Large intestine (tissue), 3 donors: Measurements from ENCODE around the gene GSDMA. TPM values are rescaled to one million over a fixed set of nuclear protein-coding genes. Genes with fewer than 3 reads are reported as not detected.
A peak's percentile ranks its signal among the peaks of the same experiment; 100 is the strongest.

Experiments
- DNase-seq, 2 donors: peaks; one replicate each; pipeline versions ENCODE4 v3.0.0 to v3.0.0-alpha.2; 2013
- H3K27ac ChIP-seq: one replicate; pipeline ENCODE4 v1.5.1; 2013; ENCODE audit warnings: low read length
- H3K27me3 ChIP-seq: 2 replicates; pipeline ENCODE4 v1.6.1; 2013; ENCODE audit warnings: low read length; ENCODE audit not compliant: control insufficient read depth, insufficient read depth
- H3K36me3 ChIP-seq: 2 replicates; pipeline ENCODE4 v1.6.1; 2013; ENCODE audit warnings: low read length; ENCODE audit not compliant: control insufficient read depth, insufficient read depth
- H3K4me1 ChIP-seq: one replicate; pipeline ENCODE4 v1.6.1; 2013; ENCODE audit warnings: low read length; ENCODE audit not compliant: control insufficient read depth, insufficient read depth
- H3K4me3 ChIP-seq: one replicate; pipeline ENCODE4 v1.5.1; 2013; ENCODE audit warnings: low read length
- H3K9me3 ChIP-seq: one replicate; pipeline ENCODE4 v1.6.1; 2013; ENCODE audit warnings: mild to moderate bottlenecking, low read depth, low read length, moderate library complexity; ENCODE audit not compliant: control insufficient read depth
- WGBS: methylation state at CpG from one replicate; pipeline ENCODE4 v1.1.5; 2013; ENCODE audit warnings: low lambda C conversion rate; ENCODE audit not compliant: insufficient coverage; 5-methylcytosine and 5-hydroxymethylcytosine counted together
- polyA plus RNA-seq: library from polyadenylated mRNA; unstranded; fragments of 120-200 nt; gene quantifications from one replicate; pipeline ENCODE4 v1.2.1, GENCODE V29; 2013

The GSDMA gene
- polyA plus RNA-seq, 1 donor, result 0.24 TPM

DNA sequence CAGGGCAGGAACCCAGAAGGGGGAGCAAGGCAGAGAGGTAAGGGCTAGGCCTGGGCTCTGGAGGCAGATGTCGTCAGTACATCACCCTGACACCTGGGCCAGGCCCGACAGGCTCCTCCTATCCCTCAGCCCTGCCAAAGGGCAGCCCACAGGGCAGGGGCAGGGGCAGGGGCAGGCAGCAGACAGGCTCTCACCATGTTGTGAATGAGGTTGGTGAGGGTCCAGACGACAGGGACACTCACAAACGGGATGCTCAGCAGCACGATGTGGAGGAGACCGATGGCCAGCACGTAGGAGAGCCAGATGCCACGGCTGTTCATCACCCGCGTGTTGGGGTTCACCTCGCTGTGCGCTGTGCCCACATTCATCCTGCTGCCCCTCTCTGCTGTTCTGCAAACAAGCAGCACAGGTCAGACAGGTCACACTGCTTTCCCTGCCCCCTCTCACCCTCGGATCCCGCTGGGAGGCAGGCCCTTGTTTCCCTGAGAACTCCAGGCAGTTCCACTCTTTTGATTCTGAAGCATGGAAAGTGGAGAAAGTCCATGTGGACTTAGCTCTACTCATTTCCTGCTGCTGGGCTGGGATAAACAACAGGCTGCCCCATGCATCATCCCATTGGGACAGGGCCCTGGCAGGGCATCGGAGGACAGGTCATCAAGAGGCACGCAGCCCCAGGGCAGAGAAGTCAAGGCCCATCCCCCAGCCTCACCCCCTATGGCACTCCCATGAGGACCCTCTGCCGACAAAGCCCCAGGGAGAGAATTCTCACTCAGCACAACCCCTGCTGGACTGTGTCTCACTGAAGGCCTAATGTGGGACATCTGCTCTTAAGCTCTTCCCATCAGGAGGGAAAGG, 38.7 kb upstream of the GSDMA start:
- Histone ChIP-seq H3K36me3 (peaks cover 35% of the 10 kb centered on the region), H3K9me3 (no peaks in the 10 kb centered on the region), H3K4me3 (no peak overlapping the region), H3K27me3 (no peaks in the 10 kb centered on the region), H3K4me1 (peaks cover 77% of the 10 kb centered on the region), H3K27ac (no peak overlapping the region)
- DNase-seq, result peak in 1 of 2 donors; percentile 67
- WGBS, result no CpG with 5 or more reads among the region's 17 CpGs

DNA sequence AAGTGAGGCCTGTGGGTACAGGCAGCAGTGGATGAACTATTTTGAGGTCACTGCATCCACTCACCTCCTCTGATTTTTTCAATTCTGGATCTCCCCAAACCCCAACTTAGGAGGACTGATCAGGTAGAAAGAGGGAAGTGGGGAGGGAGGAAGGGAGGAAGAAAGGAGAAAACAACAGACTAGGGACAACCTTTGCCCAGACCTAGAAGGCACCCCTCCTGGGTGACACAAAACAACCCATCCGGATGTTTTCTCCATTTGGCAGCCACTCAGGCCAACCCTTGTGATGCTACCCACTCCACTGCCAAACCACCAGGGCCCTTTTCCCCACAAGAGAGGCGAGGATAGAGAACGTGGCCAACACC, 38.1 kb upstream of the GSDMA start:
- no peaks in the 10 kb centered on the region for H3K9me3 ChIP-seq
- no peak for DNase-seq
- peaks cover 32% of the 10 kb centered on the region for H3K36me3 ChIP-seq
- WGBS, result no CpG with 5 or more reads among the region's 3 CpGs
- no peak overlapping the region for H3K4me3 ChIP-seq
- peaks cover 73% of the 10 kb centered on the region for H3K4me1 ChIP-seq
- H3K27me3 ChIP-seq, result no peaks in the 10 kb centered on the region
- H3K27ac ChIP-seq, result no peak overlapping the region

GRCh38 chr17:39925282-39926134, 37.3 kb upstream of the GSDMA start:
- H3K27ac ChIP-seq, result peak overlapping the region; percentile 94
- no peaks in the 10 kb centered on the region for H3K9me3 ChIP-seq
- H3K27me3 ChIP-seq, result no peaks in the 10 kb centered on the region
- H3K36me3 ChIP-seq, result peaks cover 32% of the 10 kb centered on the region
- no CpG with 5 or more reads among the region's 11 CpGs for WGBS
- H3K4me1 ChIP-seq, result peaks cover 65% of the 10 kb centered on the region
- no peak for DNase-seq
- H3K4me3 ChIP-seq, result peak overlapping the region; percentile 90

- Histone ChIP-seq H3K27me3 (no peaks in the 10 kb centered on the region), H3K4me1 (peaks cover 58% of the 10 kb centered on the region), H3K36me3 (peaks cover 30% of the 10 kb centered on the region), H3K27ac (peak overlapping the region; percentile 94), H3K9me3 (no peaks in the 10 kb centered on the region), H3K4me3 (peak overlapping the region; percentile 90)
- WGBS, result no CpG with 5 or more reads among the region's 4 CpGs
- DNase-seq, result no peak
These were observed 36.6 kb upstream of the GSDMA start for GRCh38 chr17:39926135-39926587.

GRCh38 chr17:39926588-39927100, 36.2 kb upstream of the GSDMA start:
- Histone ChIP-seq H3K4me3 (peak overlapping the region; percentile 90), H3K27ac (peak overlapping the region; percentile 94), H3K36me3 (peaks cover 25% of the 10 kb centered on the region), H3K27me3 (no peaks in the 10 kb centered on the region), H3K9me3 (no peaks in the 10 kb centered on the region), H3K4me1 (peaks cover 53% of the 10 kb centered on the region)
- WGBS, result no CpG with 5 or more reads among the region's 15 CpGs
- peak; percentile 49 to 78 for DNase-seq

DNA sequence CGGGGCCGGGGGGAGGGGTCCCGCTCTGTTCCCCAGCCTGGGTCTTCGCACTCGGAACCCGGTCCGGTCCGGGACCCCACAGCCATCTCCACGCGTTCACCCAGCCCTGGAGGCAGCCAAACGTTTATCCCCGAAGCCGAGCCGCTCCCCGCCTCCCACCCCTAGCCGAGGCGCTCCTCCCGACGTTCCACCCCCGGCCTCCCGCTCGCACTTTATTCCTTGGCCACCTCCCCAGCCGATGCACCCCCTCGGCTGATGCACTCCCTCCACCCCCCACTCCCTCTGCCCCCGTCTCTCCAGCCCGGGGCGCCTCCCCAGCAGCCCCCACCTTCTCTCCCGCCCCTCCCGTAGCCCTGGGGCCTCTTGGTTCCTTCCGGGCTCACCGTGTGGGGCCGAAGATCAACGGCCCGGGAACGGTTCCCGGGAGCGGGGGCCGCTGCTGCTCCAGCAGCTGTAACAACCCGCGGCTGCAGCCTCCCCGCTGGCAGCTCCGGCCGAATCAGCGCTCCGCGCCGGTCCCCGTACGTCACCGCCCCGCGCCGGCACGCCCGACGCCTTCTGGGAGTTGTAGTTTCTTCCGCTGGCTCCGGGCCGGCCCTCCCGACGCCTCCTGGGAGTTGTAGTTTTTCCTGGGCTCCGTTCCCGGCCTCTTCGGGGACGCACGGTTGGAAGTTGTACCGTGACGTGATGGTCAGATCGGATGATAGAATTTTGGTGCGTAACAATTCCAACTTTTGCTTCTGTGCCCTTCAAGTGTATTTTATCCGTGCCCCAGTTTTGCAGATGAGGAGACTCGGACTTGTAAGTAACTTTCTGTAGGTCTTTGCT, 35.5 kb upstream of the GSDMA start, which contains the start of the genes LRRC3C and ORMDL3:
Gene LRRC3C (plus strand): TSS at position 632 of the 828 bp plus-strand sequence. CDS start 13,792 bp downstream, outside the sequence.
Gene ORMDL3 (minus strand): TSS at position 501 of the 828 bp plus-strand sequence. CDS start 3,398 bp downstream, outside the sequence.
- peak within 1 kb of the TSS; percentile 94 for H3K27ac ChIP-seq
- H3K27me3 ChIP-seq, result no peaks in the 10 kb centered on the region
- H3K36me3 ChIP-seq, result peaks cover 18% of the 10 kb centered on the region
- peak; percentile 96 to 98 for DNase-seq
- peaks cover 47% of the 10 kb centered on the region for H3K4me1 ChIP-seq
- WGBS, result no CpG with 5 or more reads among the region's 72 CpGs
- peak within 1 kb of the TSS; percentile 90 for H3K4me3 ChIP-seq
- H3K9me3 ChIP-seq, result no peaks in the 10 kb centered on the region

GRCh38 chr17:39927929-39928857, 34.6 kb upstream of the GSDMA start:
- peak in 1 of 2 donors; percentile 68 for DNase-seq
- WGBS, result no CpG with 5 or more reads among the region's 17 CpGs
- Histone ChIP-seq H3K36me3 (peaks cover 10% of the 10 kb centered on the region), H3K27ac (peak overlapping the region; percentile 94), H3K27me3 (no peaks in the 10 kb centered on the region), H3K4me1 (peaks cover 45% of the 10 kb centered on the region), H3K4me3 (peak overlapping the region; percentile 90), H3K9me3 (no peaks in the 10 kb centered on the region)

DNA sequence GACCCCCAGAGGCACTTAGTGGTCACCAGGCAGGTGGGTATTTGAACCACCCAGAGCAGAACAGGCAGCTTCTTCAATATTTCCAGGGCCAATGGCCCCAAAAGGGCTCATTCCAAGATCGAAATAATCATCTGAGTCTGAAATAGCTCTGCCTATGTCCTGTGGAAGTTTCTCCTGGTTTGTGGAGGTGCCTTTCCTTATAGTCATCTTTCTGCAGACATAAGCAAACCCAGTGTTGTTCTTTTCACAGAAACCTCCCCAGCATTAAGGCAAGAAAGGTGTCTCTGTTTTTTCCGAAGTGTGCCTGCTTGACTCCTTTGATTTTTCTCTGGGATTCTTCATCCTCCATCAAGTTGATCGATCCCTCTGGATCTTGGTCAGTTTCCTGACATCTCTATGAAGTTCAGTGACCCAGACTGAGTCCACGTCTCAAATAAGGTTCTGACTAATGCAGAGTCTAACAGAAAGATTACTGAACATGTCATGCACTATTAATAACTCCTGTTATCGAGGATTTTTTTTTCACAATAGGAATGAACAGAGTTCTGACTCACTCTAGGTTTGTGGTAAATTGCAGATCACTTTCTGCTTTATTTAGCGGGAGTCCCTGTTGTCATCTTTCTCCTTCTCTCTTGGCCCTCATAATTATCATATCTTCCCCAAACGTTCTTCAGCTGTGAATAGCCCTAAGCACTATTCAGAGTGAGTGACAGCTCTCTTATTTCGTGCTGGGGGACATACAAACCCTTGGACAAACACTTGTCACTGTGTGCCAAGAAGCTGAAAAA, 33.8 kb upstream of the GSDMA start:
- no peak overlapping the region for H3K4me3 ChIP-seq
- no peaks in the 10 kb centered on the region for H3K27me3 ChIP-seq
- peaks cover 41% of the 10 kb centered on the region for H3K4me1 ChIP-seq
- WGBS, result 90% methylated on average over 2 of the region's 8 CpGs
- H3K36me3 ChIP-seq, result peaks cover 1% of the 10 kb centered on the region
- no peak for DNase-seq
- no peaks in the 10 kb centered on the region for H3K9me3 ChIP-seq
- H3K27ac ChIP-seq, result peak overlapping the region; percentile 94
